KMS-11 (cell line): Measurements from ENCODE around the gene TAF3.

Source experiments
- H2AFZ ChIP-seq: fragments of 200-600 bp; sonication (generic); 2 replicates; pipeline ENCODE4 v1.6.1; 2016; ENCODE audit warnings: antibody characterized with exemption, mixed run types, low read depth
- H3K27ac ChIP-seq: fragments of 200-600 bp; sonication (generic); 2 replicates; pipeline ENCODE4 v1.6.1; 2016; ENCODE audit warnings: mild to moderate bottlenecking, mixed run types
- H3K27me3 ChIP-seq: fragments of 200-600 bp; sonication (generic); 2 replicates; pipeline ENCODE4 v1.6.1; 2017; ENCODE audit warnings: mild to moderate bottlenecking, low read depth, mixed run types, moderate library complexity; ENCODE audit not compliant: insufficient read depth
- H3K36me3 ChIP-seq: fragments of 200-600 bp; sonication (generic); 2 replicates; pipeline ENCODE4 v1.6.1; 2017; ENCODE audit warnings: mild to moderate bottlenecking, mixed run types; ENCODE audit not compliant: insufficient read depth
- H3K4me1 ChIP-seq: fragments of 200-600 bp; sonication (generic); 2 replicates; pipeline ENCODE4 v1.6.1; 2016; ENCODE audit warnings: mild to moderate bottlenecking, low read depth, mixed run types; ENCODE audit not compliant: poor library complexity, severe bottlenecking
- H3K4me2 ChIP-seq: fragments of 200-600 bp; sonication (generic); 2 replicates; pipeline ENCODE4 v1.7.0; 2016; ENCODE audit warnings: mild to moderate bottlenecking, mixed run types
- H3K4me3 ChIP-seq: fragments of 200-600 bp; sonication (generic); IDR thresholded peaks from 2 replicates; pipeline ENCODE4 v1.6.1; 2017; ENCODE audit warnings: low read depth, low read length, mixed read lengths; ENCODE audit not compliant: insufficient read depth
- H3K79me2 ChIP-seq: fragments of 200-600 bp; sonication (generic); 2 replicates; pipeline ENCODE4 v1.6.1; 2016; ENCODE audit warnings: low read depth, mixed run types; ENCODE audit not compliant: insufficient read depth
- H3K9ac ChIP-seq: fragments of 200-600 bp; sonication (generic); 2 replicates; pipeline ENCODE4 v1.6.1; 2016; ENCODE audit warnings: mild to moderate bottlenecking, mixed run types
- H4K20me1 ChIP-seq: fragments of 200-600 bp; sonication (generic); 2 replicates; pipeline ENCODE4 v1.6.1; 2016; ENCODE audit warnings: mild to moderate bottlenecking, mixed run types; ENCODE audit not compliant: insufficient read depth
- CTCF ChIP-seq: fragments of 200-600 bp; sonication (generic); conservative IDR thresholded peaks from 2 replicates; pipeline ENCODE4 v1.6.1; 2017; ENCODE audit warnings: low read depth, mild to moderate bottlenecking, antibody characterized with exemption, low read length, moderate library complexity, mixed read lengths

TAF3 gene

DNA sequence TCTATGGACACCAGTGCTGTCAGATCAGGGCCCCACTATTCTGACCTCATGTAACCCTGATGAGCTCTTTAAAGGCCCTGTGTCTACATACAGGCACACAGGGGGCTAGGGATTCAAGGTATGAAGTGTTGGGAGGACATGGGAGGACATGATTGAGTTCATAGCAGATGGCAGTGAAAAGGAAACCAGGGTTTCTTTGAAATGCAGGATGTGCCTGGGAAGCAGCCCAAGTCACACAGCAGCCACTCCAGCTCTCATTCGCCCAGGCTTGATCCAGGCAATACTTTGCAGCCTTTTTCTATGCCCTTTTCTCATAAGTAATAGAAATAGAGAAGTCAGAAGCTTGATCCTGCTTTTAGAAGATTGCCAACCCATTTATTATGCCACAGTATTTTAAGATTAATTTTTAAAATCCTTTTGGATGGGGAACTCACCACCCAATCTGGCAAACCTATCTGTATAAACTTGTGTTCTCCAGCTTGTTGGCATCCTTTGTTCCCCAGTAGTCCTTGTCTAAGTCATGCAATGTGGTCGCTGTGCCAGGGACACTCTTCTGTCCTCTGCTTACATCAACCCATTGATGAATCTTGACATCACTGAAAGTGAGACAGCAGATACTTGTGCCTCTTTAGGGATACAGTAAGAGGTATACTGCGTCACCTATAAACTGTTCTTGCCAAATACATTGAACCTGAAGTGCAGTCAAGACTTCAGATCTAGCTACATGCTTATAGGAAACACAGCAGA lies 95.0 kb downstream of the TAF3 start:
- no peak overlapping the region for H2AFZ ChIP-seq
- TF ChIP-seq CTCF: no peak
- H3K4me1 ChIP-seq: no peaks in the 10 kb centered on the region

DNA sequence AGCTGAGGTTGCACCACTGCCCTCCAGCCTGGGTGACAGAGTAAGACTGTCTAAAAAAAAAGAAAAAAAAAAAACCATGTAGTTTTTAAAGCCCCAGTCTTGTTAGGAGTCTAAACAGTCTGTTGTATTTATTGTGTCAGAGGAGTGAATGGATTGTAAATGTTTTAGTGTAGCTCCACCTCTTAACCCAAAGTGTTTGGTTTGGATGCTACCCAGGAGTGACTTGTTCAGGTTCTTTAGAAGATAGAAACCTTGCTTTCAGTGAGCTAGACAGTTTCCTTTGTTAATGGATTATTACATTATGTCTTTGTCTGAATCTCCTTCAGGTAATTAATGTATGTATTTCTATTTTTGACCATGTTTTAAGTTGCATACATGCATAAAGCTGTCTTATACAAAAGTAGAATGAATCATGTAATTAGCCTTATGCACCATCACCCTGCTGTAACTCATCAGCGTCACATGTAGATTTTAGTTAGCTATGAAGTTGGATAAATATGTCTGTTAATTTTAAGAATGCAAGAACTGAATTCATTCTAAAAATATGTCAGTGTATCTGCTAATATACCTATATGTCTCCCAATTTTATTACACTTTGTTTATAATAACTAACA lies 97.7 kb downstream of the TAF3 start:
- Histone ChIP-seq H3K4me3 (no peak overlapping the region), H3K27ac (no peak overlapping the region), H3K36me3 (no peaks in the 10 kb centered on the region), H3K4me1 (no peaks in the 10 kb centered on the region), H3K79me2 (peaks cover 5% of the 10 kb centered on the region; the same call in 1 of the 2 replicates), H3K4me2 (no peak overlapping the region), H3K27me3 (no peaks in the 10 kb centered on the region), H2AFZ (no peak overlapping the region), H3K9ac (no peak overlapping the region), H4K20me1 (no peaks in the 10 kb centered on the region)
- no peak for TF ChIP-seq CTCF

More for the DNA sequence above, 95.0 kb downstream of the TAF3 start:
- no peak overlapping the region for H3K27ac ChIP-seq
- H3K27me3 ChIP-seq: no peaks in the 10 kb centered on the region
- no peaks in the 10 kb centered on the region for H3K36me3 ChIP-seq
- H3K4me2 ChIP-seq: no peak overlapping the region
- no peak overlapping the region for H3K4me3 ChIP-seq
- H3K79me2 ChIP-seq: peaks cover 5% of the 10 kb centered on the region; the same call in 1 of the 2 replicates
- H4K20me1 ChIP-seq: no peaks in the 10 kb centered on the region
- H3K9ac ChIP-seq: no peak overlapping the region

DNA sequence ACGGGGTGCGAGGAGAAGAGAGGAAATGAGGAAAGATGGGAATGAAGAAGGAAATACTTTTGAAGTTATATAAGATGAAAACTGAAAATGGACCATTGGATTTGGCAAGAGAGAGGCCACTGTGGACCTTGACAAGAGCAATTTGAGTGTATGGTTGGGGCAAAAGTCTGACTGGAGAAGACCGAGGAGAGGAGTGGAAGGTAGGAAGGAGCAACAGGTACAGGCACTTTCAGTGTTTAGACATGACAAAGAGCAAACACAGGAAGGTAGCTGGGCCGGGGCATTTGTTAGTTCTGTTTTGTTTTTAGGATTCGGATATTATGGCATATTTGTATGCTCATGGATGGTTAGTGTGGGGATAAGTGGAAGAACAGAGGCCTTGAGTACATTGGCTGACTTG lies 99.4 kb downstream of the TAF3 start:
- H4K20me1 ChIP-seq: 0 out of 2 replicates have a peak, but pooled peaks cover 3% of the 10 kb centered on the region
- no peak overlapping the region for H2AFZ ChIP-seq
- TF ChIP-seq CTCF: no peak
- no peak overlapping the region for H3K9ac ChIP-seq
- peaks cover 5% of the 10 kb centered on the region; the same call in 1 of the 2 replicates for H3K79me2 ChIP-seq
- no peak overlapping the region for H3K27ac ChIP-seq
- H3K27me3 ChIP-seq: no peaks in the 10 kb centered on the region
- no peaks in the 10 kb centered on the region for H3K36me3 ChIP-seq
- no peak overlapping the region for H3K4me3 ChIP-seq
- no peaks in the 10 kb centered on the region for H3K4me1 ChIP-seq
- no peak overlapping the region for H3K4me2 ChIP-seq

DNA sequence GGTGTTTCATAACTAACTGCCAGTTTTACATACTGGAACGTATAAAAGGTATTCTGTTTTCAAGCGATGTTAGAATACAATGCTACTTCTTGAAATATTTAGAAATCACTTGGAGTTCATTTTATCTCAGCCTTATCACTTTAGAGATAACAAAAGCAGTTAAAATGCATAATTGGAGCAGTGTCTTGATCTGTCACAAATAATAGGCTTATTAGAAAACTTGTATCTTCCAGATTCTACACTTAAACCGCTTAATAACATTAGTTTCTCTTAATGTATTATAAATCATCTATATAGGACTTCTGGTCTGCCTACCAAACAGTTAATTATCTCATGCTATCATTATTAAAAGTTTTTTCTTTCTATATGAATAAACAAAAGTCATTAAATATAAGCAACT lies 104.4 kb downstream of the TAF3 start:
- H3K79me2 ChIP-seq: no peaks in the 10 kb centered on the region; the same call in 1 of the 2 replicates
- no peak overlapping the region for H3K9ac ChIP-seq
- H3K27me3 ChIP-seq: no peaks in the 10 kb centered on the region
- H3K4me1 ChIP-seq: no peaks in the 10 kb centered on the region
- H2AFZ ChIP-seq: no peak overlapping the region
- TF ChIP-seq CTCF: no peak
- no peak overlapping the region for H3K4me2 ChIP-seq
- 0 out of 2 replicates have a peak, but pooled peaks cover 3% of the 10 kb centered on the region for H4K20me1 ChIP-seq
- no peaks in the 10 kb centered on the region for H3K36me3 ChIP-seq
- H3K27ac ChIP-seq: no peak overlapping the region
- no peak overlapping the region for H3K4me3 ChIP-seq
